C4-2B (cell line): ENCODE data around the gene SETD1B.
A peak's percentile ranks its signal among the peaks of the same experiment; 100 is the strongest.

Experiments
- H3K27ac ChIP-seq: fragments of 450-650 bp; 2 replicates; pipeline ENCODE4 v1.5.1; 2017
- ZFX ChIP-seq: fragments of 450-650 bp; IDR thresholded peaks from 2 replicates; pipeline ENCODE4 v1.6.1; 2017
- TF ChIP-seq, protein P1 (sequence below): fragments of 450-650 bp; conservative IDR thresholded peaks from 2 replicates; pipeline ENCODE4 v1.5.1; 2017; ENCODE audit warnings: mild to moderate bottlenecking

Gene SETD1B

DNA sequence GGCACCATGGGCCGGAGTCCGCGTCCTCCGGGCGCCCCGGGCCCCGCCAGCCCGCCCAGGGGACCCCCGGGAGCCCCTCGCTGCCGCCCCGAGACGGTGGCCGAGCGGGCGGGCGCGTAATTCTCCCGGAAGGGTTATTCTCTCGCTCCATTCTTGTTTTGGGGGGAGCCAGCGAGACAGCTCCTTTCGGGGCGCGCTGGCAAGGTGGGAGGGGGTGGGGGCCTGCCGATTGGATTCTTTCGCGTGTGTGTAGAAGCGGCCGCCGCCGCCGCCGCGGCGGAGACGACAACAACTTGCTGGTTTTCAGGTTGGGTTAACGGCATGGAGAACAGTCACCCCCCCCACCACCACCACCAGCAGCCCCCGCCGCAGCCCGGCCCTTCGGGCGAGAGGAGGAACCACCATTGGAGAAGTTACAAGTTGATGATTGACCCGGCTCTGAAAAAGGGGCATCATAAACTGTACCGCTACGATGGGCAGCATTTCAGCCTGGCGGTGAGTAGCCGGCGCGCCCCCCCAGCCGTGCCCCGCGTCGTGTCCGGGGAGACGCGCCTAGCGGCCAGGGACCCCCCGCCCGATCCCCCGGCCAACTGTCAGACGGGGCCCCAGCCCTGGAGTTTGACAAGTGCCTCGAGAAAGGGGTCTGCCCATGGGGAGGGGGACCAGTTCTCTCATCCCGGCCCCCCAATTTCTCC lies 755 bp downstream of the SETD1B start:
- H3K27ac ChIP-seq: peak overlapping the region; percentile 97
- TF ChIP-seq, protein P1, sequence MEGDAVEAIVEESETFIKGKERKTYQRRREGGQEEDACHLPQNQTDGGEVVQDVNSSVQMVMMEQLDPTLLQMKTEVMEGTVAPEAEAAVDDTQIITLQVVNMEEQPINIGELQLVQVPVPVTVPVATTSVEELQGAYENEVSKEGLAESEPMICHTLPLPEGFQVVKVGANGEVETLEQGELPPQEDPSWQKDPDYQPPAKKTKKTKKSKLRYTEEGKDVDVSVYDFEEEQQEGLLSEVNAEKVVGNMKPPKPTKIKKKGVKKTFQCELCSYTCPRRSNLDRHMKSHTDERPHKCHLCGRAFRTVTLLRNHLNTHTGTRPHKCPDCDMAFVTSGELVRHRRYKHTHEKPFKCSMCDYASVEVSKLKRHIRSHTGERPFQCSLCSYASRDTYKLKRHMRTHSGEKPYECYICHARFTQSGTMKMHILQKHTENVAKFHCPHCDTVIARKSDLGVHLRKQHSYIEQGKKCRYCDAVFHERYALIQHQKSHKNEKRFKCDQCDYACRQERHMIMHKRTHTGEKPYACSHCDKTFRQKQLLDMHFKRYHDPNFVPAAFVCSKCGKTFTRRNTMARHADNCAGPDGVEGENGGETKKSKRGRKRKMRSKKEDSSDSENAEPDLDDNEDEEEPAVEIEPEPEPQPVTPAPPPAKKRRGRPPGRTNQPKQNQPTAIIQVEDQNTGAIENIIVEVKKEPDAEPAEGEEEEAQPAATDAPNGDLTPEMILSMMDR: no peak
- no peak; the same call in 1 of the 2 replicates for TF ChIP-seq ZFX

DNA sequence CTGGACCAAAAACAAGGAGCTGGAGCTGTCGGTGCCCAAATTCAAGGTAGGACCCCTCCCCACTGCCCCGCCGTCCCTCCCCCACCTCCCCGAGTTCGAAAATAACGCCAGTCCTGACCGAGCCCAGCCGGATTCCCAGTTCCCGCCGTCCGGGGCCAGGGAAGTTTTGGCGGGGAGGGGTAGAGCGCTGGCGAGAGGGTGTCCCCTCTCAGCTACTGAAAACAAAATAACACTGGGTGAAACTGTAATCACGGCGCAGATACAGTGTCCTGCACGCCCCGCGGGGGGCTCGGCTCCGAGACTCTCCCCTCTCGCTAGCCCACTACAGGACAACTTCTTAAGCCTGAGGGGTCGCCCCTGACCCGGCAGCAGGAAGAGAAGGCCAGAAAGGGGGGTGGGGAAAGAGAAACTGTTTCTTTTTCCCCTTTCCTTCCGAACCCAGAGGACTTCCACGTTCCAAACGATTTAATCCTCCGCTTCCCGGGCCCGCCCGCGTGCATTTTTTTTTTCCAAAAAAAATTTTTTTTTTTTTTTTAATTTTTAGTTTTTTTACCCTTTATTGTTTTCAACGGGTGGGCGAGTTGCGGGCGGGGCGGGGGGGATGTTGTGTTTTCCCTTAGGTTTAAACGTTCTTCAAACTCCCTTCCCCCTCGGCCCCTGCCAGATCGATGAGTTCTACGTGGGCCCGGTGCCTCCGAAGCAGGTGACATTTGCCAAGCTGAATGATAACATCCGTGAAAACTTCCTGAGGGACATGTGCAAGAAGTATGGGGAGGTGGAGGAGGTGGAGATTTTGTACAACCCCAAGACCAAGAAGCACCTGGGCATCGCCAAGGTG lies 1.6 kb downstream of the SETD1B start:
- peak overlapping the region; percentile 97 for H3K27ac ChIP-seq
- TF ChIP-seq, protein P1: no peak
- no peak for TF ChIP-seq ZFX

DNA sequence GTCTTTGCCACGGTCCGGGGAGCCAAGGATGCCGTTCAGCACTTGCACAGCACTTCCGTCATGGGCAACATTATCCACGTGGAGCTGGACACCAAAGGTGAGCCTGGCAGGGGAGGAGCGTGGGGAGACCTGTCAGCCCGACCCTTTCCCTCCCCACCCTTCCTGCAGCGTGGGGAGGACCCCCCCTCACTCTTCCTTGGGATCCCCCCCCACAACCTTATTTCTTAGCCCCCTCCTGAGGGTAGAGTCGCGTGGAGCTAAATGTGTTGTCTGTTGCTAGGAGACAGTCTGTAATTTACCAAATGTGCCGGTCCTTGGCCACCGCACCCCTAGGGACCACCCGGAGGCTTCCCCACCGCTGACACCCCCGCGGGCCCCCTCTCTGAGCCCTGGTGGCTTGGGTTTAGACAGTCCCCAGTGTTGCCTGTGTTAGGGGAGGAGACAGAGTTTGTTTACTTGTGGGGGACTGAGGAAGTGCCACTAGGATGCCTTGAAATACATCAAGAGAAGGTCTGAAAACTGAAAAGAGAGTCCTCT lies 2.3 kb downstream of the SETD1B start:
- peak overlapping the region; percentile 97; the same call in 1 of the 2 replicates for H3K27ac ChIP-seq
- no peak for TF ChIP-seq ZFX
- TF ChIP-seq, protein P1: no peak

DNA sequence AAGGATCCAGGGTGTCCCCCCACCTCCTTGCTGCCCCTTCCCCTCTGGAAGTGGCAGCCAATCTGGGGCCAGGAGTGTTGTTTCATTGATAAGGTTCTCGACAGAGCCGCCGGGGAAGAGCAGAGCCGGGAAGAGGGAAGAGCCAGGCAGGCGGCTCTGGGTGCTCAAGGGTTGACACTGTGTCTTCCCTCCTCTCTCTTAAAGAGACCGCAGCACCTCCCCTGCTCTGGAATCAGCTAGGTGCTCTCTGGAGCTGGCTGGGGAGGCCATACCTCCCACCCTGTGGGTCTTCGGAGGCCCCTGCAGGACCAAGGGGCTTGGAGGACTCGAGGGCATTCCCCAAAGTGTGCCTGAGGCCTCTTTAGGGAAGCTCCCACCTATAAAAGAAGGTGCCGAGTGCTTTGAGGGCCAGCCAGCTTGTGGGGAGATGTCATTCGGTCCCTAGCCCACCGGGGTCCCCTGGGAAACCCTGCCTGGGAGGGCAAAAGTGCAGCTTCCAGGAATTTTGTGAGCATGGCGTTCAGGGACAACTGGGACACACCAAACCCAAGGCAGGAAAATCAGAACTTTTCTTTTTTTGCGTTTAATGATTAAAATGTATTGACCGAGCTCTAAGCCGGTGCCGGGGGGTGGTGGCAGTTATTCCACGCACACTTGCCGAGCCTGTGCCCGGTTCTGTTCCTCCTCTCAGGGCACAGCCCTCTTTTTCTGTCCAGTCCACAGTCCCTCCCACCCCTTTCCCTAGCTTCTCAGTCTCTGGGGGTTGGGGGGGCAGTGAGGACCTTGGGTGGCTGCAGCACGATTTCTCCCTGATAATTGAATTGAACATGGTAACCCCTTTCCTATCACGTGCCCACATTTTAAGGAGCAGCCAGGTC lies 3.0 kb downstream of the SETD1B start:
- TF ChIP-seq, protein P1: no peak
- TF ChIP-seq ZFX: no peak
- no peak overlapping the region for H3K27ac ChIP-seq

DNA sequence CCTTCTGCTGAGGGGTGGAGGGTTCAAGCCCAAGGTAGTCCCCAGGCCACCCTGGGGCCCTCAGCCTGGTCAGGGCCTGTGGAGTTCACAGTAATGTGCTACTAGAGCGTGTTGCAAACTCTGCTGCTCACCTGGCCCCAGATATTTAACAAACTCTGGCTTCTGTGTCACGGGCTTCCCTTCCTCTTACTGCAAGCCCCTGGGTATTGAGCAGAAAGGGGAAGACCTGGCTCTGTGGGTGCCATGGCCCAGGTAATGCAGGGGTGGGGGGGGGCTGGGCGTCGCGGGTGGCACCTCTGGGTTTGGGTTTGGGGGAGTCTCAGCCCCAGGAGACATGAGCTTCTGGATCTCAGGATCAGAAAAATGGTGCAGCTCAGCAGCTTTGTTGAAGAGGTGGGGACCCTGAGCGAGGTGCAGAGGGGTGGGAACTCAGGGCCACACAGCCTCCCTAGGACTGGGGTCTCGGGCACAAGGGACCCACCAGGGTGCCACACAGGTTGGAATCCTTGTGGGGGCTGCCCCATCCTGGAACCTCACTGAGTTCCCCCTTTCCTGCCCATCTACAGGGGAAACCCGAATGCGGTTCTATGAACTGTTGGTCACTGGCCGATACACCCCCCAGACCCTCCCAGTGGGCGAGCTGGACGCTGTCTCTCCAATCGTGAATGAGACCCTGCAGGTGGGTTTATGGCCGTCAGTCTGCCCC lies 4.0 kb downstream of the SETD1B start:
- H3K27ac ChIP-seq: no peak overlapping the region
- TF ChIP-seq, protein P1: no peak
- TF ChIP-seq ZFX: no peak

DNA sequence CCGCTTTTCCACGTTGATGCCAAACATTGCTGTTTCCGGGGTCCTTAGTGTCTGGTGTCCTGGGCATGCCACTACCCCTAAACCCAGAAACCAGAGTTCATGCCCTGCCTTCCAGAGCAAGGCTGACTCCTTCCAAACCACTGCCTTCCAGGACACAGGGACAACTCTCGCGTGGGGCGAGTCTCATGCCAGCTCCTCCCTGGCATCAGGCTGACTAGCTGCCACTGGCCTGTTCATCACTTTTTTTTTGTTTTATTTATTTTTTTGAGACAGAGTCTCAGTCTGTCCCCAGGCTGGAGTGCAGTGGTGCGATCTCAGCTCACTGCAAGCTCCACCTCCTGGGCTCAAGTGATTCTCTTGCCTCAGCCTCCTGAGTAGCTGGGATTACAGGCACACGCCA lies 4.8 kb downstream of the SETD1B start:
- TF ChIP-seq, protein P1: no peak
- TF ChIP-seq ZFX: no peak
- H3K27ac ChIP-seq: no peak overlapping the region
